Endothelial cell of umbilical vein (primary cell): Measurements from ENCODE around the gene USF2.

Experiments
- POLR2A ChIP-seq: IDR thresholded peaks from 2 replicates; pipeline ENCODE4 v1.6.1; 2012; ENCODE audit warnings: low read depth, mild to moderate bottlenecking, control low read depth, low read length
- TF ChIP-seq, protein P1 (sequence below), 2 donors: IDR thresholded peaks; 1 replicate in 1 of 2; 2 replicates in 1 of 2; pipeline ENCODE4 v1.5.1; 2011; ENCODE audit warnings: low read length in 2 of 2, mild to moderate bottlenecking in 2 of 2, moderate library complexity in 2 of 2, control low read depth in 1 of 2, inconsistent platforms in 1 of 2, low read depth in 1 of 2; ENCODE audit not compliant: insufficient read depth in 1 of 2; ENCODE audit errors: extremely low read depth in 1 of 2

- TF ChIP-seq, protein P1, sequence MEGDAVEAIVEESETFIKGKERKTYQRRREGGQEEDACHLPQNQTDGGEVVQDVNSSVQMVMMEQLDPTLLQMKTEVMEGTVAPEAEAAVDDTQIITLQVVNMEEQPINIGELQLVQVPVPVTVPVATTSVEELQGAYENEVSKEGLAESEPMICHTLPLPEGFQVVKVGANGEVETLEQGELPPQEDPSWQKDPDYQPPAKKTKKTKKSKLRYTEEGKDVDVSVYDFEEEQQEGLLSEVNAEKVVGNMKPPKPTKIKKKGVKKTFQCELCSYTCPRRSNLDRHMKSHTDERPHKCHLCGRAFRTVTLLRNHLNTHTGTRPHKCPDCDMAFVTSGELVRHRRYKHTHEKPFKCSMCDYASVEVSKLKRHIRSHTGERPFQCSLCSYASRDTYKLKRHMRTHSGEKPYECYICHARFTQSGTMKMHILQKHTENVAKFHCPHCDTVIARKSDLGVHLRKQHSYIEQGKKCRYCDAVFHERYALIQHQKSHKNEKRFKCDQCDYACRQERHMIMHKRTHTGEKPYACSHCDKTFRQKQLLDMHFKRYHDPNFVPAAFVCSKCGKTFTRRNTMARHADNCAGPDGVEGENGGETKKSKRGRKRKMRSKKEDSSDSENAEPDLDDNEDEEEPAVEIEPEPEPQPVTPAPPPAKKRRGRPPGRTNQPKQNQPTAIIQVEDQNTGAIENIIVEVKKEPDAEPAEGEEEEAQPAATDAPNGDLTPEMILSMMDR (IDR thresholded peaks at IDR 0.05; ENCODE audit: extremely low read depth in 1 of 2, insufficient read depth in 1 of 2, low read depth in 1 of 2, low read length in 2 of 2) = no peak
- TF ChIP-seq POLR2A = no peak
These were observed 45.3 kb downstream of the USF2 start for GRCh38 chr19:35314031-35314430.
